K562 (cell line): Measurements from ENCODE around the gene GGA2. TPM values are rescaled to one million over a fixed set of nuclear protein-coding genes. Genes with fewer than 3 reads are reported as not detected.

ENCODE experiments used
- MAZ ChIP-seq, 2 experiments: fragments of 450-650 bp in 1 of 2; sonication (generic) in 1 of 2; formaldehyde crosslinking; IDR thresholded peaks in 1 of 2; conservative IDR thresholded peaks in 1 of 2; 2 replicates each; pipeline versions ENCODE4 v1.4.0 to v1.5.0; 2020; ENCODE audit warnings: mild to moderate bottlenecking in 1 of 2, missing genetic modification reagents in 1 of 2
- MTA3 ChIP-seq: fragments of 450-650 bp; formaldehyde crosslinking; IDR thresholded peaks from 2 replicates; pipeline ENCODE4 v1.6.1; 2017; ENCODE audit warnings: mild to moderate bottlenecking, borderline replicate concordance
- RAD51 ChIP-seq: fragments of 450-650 bp; IDR thresholded peaks from 2 replicates; pipeline ENCODE4 v1.7.1; 2016; ENCODE audit warnings: low read depth, mild to moderate bottlenecking, borderline replicate concordance
- TFE3 ChIP-seq: fragments of 450-650 bp; formaldehyde crosslinking; IDR thresholded peaks from 2 replicates; pipeline ENCODE4 v1.4.0; 2020; ENCODE audit warnings: mild to moderate bottlenecking, mixed read lengths
- TOE1 ChIP-seq, 2 experiments: fragments of 450-650 bp in 1 of 2; sonication (generic) in 1 of 2; formaldehyde crosslinking in 1 of 2; IDR thresholded peaks; 2 replicates each; pipeline versions ENCODE4 v1.7.1 to v1.8.0; 2016 to 2022; ENCODE audit warnings: borderline replicate concordance in 2 of 2, mild to moderate bottlenecking in 2 of 2, antibody characterized with exemption in 1 of 2, inconsistent platforms in 1 of 2, low read depth in 1 of 2, missing genetic modification reagents in 1 of 2, moderate library complexity in 1 of 2
- polyA plus RNA-seq, 8 experiments: library from polyadenylated mRNA; depleted of rRNA in 4 of 8; stranded (reverse) in 5 of 8; unstranded in 3 of 8; fragments of >200 nt; fragmentation: Nextera tagmentation in 2 of 8; fragmentation: Illumina TruSeq in 1 of 8; extraction: Ambion mirVana in 2 of 8; extraction: Trizol in 1 of 8; gene quantifications; 2 replicates each; pipeline versions ENCODE4 v1.2.1 to v1.2.3, GENCODE V29; 2011 to 2014; ENCODE audit warnings: inconsistent platforms in 1 of 8, missing spikeins in 1 of 8
- total RNA-seq, 7 experiments: library from RNA; depleted of rRNA in 6 of 7; stranded (reverse); fragments of >200 nt in 6 of 7; fragmentation: Illumina TruSeq in 2 of 7; extraction: Trizol in 2 of 7; gene quantifications; 2 replicates each; pipeline versions ENCODE4 v1.2.1 to v1.2.3, GENCODE V29; 2011 to 2021; ENCODE audit warnings: low replicate concordance in 1 of 7
- TF ChIP-seq, protein P1 (sequence below): fragments of 200-800 bp; sonication (Bioruptor generic); IDR thresholded peaks from 2 replicates; pipeline ENCODE4 v1.6.1; 2017; ENCODE audit warnings: missing genetic modification characterization, missing compliant biosample characterization
- TF ChIP-seq, protein P2 (sequence below), 2 experiments: fragments of 450-650 bp in 1 of 2; sonication (generic) in 1 of 2; formaldehyde crosslinking in 1 of 2; IDR thresholded peaks in 1 of 2; conservative IDR thresholded peaks in 1 of 2; 2 replicates each; pipeline versions ENCODE4 v1.6.1 to v1.8.1; 2016 to 2023; ENCODE audit warnings: mild to moderate bottlenecking in 2 of 2, moderate library complexity in 2 of 2, inconsistent platforms in 1 of 2, missing genetic modification reagents in 1 of 2
- TF ChIP-seq, protein P3 (sequence below): sonication (generic); formaldehyde crosslinking; IDR thresholded peaks from 2 replicates; pipeline ENCODE4 v1.5.0; 2020; ENCODE audit warnings: missing genetic modification reagents
- TF ChIP-seq, protein P4 (sequence below), 2 experiments: fragments of 450-650 bp; formaldehyde crosslinking in 1 of 2; IDR thresholded peaks; 2 replicates each; pipeline versions ENCODE4 v1.4.0 to v1.6.1; 2014 to 2020; ENCODE audit warnings: mild to moderate bottlenecking in 2 of 2, borderline replicate concordance in 1 of 2, low read depth in 1 of 2

GGA2 gene
- total and polyA plus RNA-seq, 9 of the 15 experiments (the other 6 are each of a cell fraction or from before 2014, with no cell fraction given), result 11.9 to 133 (median 66.3) TPM

DNA sequence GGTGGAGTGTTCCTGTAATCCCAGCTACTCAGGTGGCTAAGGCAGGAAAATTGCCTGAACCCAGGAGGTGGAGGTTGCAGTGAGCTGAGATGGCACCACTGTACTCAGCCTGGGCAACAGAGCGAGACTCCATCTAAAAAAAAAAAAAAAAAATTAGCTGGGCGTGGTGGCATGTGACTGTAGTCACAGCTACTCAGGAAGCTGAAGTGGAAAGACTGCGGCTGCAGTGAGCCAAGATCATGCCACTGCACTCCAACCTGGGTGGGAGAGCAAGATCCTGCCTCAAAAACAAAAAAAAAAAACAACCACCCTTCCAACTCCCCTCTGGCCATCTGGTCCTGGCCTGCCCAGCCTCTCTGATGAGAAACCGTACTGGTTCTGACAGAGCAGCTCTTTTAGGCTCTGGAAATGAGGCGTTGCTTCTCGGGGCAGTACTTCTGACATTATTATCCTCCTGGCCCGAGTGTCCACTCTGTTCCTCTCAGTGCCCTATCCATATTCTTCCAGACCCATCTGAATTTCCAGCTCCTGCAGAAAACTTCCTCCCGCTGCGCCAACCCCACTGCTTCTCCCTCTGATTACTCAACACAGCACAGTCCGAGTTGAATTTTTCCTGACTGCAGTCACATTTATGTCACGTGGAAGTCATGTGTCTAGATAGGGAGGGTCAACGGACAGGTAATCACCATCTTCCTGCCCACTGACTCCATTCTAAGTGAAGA lies 13.3 kb downstream of the GGA2 start (continued):
- 0 out of 4 replicates have a peak, but pooled peaks of 1 of the 2 experiments have one; percentile 16 for TF ChIP-seq MAZ (CRISPR knock-in tag; conservative IDR thresholded peaks at IDR 0.05 in 1 of 2, IDR thresholded peaks at IDR 0.05 in 1 of 2)
- peak; percentile 68; the same call in 1 of the 2 replicates for TF ChIP-seq TOE1 (IDR thresholded peaks at IDR 0.05; ENCODE audit: borderline replicate concordance)
- TF ChIP-seq TOE1 (CRISPR knock-in tag; IDR thresholded peaks at IDR 0.05; ENCODE audit: borderline replicate concordance, low read depth), result no peak
- TF ChIP-seq, protein P1, sequence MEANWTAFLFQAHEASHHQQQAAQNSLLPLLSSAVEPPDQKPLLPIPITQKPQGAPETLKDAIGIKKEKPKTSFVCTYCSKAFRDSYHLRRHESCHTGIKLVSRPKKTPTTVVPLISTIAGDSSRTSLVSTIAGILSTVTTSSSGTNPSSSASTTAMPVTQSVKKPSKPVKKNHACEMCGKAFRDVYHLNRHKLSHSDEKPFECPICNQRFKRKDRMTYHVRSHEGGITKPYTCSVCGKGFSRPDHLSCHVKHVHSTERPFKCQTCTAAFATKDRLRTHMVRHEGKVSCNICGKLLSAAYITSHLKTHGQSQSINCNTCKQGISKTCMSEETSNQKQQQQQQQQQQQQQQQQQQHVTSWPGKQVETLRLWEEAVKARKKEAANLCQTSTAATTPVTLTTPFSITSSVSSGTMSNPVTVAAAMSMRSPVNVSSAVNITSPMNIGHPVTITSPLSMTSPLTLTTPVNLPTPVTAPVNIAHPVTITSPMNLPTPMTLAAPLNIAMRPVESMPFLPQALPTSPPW (CRISPR knock-in tag), result peak; percentile 43; the same call in 1 of the 2 replicates
- peak; percentile 84 for TF ChIP-seq RAD51
- TF ChIP-seq, protein P2, sequence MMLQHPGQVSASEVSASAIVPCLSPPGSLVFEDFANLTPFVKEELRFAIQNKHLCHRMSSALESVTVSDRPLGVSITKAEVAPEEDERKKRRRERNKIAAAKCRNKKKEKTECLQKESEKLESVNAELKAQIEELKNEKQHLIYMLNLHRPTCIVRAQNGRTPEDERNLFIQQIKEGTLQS (IDR thresholded peaks at IDR 0.05), result peak; percentile 18; the same call in 1 of the 2 replicates
- TF ChIP-seq, protein P2 (CRISPR knock-in tag; conservative IDR thresholded peaks at IDR 0.05), result no peak
- TF ChIP-seq, protein P3, sequence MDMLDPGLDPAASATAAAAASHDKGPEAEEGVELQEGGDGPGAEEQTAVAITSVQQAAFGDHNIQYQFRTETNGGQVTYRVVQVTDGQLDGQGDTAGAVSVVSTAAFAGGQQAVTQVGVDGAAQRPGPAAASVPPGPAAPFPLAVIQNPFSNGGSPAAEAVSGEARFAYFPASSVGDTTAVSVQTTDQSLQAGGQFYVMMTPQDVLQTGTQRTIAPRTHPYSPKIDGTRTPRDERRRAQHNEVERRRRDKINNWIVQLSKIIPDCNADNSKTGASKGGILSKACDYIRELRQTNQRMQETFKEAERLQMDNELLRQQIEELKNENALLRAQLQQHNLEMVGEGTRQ (CRISPR knock-in tag), result peak; percentile 44
- TF ChIP-seq MTA3, result 0 out of 2 replicates have a peak, but pooled peaks have one; percentile 27
- TF ChIP-seq, protein P4, sequence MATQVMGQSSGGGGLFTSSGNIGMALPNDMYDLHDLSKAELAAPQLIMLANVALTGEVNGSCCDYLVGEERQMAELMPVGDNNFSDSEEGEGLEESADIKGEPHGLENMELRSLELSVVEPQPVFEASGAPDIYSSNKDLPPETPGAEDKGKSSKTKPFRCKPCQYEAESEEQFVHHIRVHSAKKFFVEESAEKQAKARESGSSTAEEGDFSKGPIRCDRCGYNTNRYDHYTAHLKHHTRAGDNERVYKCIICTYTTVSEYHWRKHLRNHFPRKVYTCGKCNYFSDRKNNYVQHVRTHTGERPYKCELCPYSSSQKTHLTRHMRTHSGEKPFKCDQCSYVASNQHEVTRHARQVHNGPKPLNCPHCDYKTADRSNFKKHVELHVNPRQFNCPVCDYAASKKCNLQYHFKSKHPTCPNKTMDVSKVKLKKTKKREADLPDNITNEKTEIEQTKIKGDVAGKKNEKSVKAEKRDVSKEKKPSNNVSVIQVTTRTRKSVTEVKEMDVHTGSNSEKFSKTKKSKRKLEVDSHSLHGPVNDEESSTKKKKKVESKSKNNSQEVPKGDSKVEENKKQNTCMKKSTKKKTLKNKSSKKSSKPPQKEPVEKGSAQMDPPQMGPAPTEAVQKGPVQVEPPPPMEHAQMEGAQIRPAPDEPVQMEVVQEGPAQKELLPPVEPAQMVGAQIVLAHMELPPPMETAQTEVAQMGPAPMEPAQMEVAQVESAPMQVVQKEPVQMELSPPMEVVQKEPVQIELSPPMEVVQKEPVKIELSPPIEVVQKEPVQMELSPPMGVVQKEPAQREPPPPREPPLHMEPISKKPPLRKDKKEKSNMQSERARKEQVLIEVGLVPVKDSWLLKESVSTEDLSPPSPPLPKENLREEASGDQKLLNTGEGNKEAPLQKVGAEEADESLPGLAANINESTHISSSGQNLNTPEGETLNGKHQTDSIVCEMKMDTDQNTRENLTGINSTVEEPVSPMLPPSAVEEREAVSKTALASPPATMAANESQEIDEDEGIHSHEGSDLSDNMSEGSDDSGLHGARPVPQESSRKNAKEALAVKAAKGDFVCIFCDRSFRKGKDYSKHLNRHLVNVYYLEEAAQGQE (IDR thresholded peaks at IDR 0.05; ENCODE audit: borderline replicate concordance), result peak; percentile 16; the same call in 1 of the 2 replicates
- TF ChIP-seq, protein P4 (CRISPR knock-in tag; IDR thresholded peaks at IDR 0.05; ENCODE audit: low read depth), result no peak
- TF ChIP-seq TFE3 (CRISPR knock-in tag), result peak; percentile 44; the same call in 1 of the 2 replicates
